SU-DHL-6 (cell line): ENCODE data around the gene INAVA.

Source experiments
- H2AFZ ChIP-seq: fragments of 200-600 bp; sonication (generic); 2 replicates; pipeline ENCODE4 v1.6.1; 2014; ENCODE audit warnings: low read depth, mild to moderate bottlenecking, moderate library complexity, mixed read lengths, antibody characterized with exemption, low read length; ENCODE audit not compliant: severe bottlenecking
- H3F3A ChIP-seq: fragments of 200-600 bp; shearing (Covaris generic); 2 replicates; pipeline ENCODE4 v1.6.0; 2016; ENCODE audit warnings: antibody characterized with exemption, mild to moderate bottlenecking; ENCODE audit not compliant: insufficient read depth
- H3K27ac ChIP-seq: fragments of 200-600 bp; sonication (generic); 2 replicates; pipeline ENCODE4 v1.5.1; 2016; ENCODE audit warnings: low read depth, mild to moderate bottlenecking, low read length, moderate library complexity, mixed read lengths
- H3K27me3 ChIP-seq: fragments of 200-600 bp; sonication (generic), shearing (Covaris generic); 2 replicates; pipeline ENCODE4 v1.6.0; 2014; ENCODE audit warnings: mild to moderate bottlenecking, low read length
- H3K36me3 ChIP-seq: fragments of 200-600 bp; sonication (generic); 2 replicates; pipeline ENCODE4 v1.6.1; 2014; ENCODE audit warnings: mild to moderate bottlenecking, low read length, mixed read lengths
- H3K4me2 ChIP-seq: fragments of 300-600, 200-600 bp; shearing (Covaris generic), sonication (generic); 2 replicates; pipeline ENCODE4 v1.6.0; 2014; ENCODE audit warnings: low read length, low read depth, mild to moderate bottlenecking; ENCODE audit not compliant: poor library complexity, severe bottlenecking
- H3K4me3 ChIP-seq: fragments of 200-600 bp; sonication (generic); 2 replicates; pipeline ENCODE4 v1.5.1; 2014; ENCODE audit warnings: antibody characterized with exemption, low read length, mild to moderate bottlenecking, mixed read lengths; ENCODE audit not compliant: insufficient read depth, poor library complexity, severe bottlenecking
- H3K79me2 ChIP-seq: fragments of 200-600 bp; sonication (generic); 2 replicates; pipeline ENCODE4 v1.6.1; 2014; ENCODE audit warnings: mild to moderate bottlenecking, low read length, moderate library complexity; ENCODE audit not compliant: insufficient read depth
- H3K9ac ChIP-seq: fragments of 200-600 bp; sonication (generic); 2 replicates; pipeline ENCODE4 v1.7.0; 2014; ENCODE audit warnings: mild to moderate bottlenecking, low read length
- H3K9me2 ChIP-seq: fragments of 200-600 bp; sonication (generic); replicated peaks from 2 replicates; pipeline ENCODE4 v1.6.1; 2014; ENCODE audit warnings: low read length; ENCODE audit not compliant: insufficient read depth
- H3K9me3 ChIP-seq: fragments of 200-600 bp; sonication (generic); 2 replicates; pipeline ENCODE4 v1.6.1; 2014; ENCODE audit warnings: low read length, mixed read lengths; ENCODE audit not compliant: insufficient read depth
- H4K20me1 ChIP-seq: fragments of 200-600 bp; sonication (generic); 2 replicates; pipeline ENCODE4 v1.6.1; 2014; ENCODE audit warnings: low read depth, mild to moderate bottlenecking, antibody characterized with exemption, low read length, moderate library complexity, mixed read lengths
- EZH2phosphoT487 ChIP-seq: fragments of 200-600 bp; sonication (generic), shearing (Covaris generic); conservative IDR thresholded peaks from 2 replicates; pipeline ENCODE4 v1.6.1; 2018; ENCODE audit warnings: mild to moderate bottlenecking, antibody characterized with exemption, low read length, moderate library complexity, mixed read lengths
- TF ChIP-seq, protein P1 (sequence below): fragments of 200-600 bp; sonication (generic); IDR thresholded peaks from one replicate; pipeline ENCODE4 v1.5.1; 2017; ENCODE audit warnings: antibody characterized with exemption, mild to moderate bottlenecking, low read length, moderate library complexity; ENCODE audit not compliant: insufficient read depth, poor library complexity, severe bottlenecking

INAVA gene

DNA sequence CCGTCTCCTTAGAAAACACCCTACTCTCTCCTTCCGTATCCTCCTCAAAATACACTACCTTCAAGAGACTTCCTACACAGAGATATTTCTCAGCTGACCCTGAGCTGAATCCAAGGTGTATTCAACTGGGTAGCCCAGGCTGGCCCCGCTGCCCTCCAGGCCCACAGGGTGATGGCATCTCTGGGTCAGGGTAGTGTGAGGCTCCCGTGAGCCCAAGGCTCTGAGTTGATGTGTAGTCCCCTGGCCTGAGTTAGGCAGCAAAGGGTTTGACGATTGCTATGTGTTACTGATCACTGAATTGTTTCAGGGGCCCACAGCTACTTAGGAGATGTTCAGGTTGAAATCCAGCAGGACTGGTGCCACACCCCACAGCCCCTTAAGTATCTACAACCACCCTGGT lies 6.7 kb downstream of the INAVA start:
- Histone ChIP-seq H3K4me3 (no peak overlapping the region), H3K9me3 (no peaks in the 10 kb centered on the region), H3K9me2 (no peaks in the 10 kb centered on the region), H3K9ac (no peak overlapping the region), H3K36me3 (no peaks in the 10 kb centered on the region), H3F3A (no peaks in the 10 kb centered on the region), H3K27me3 (no peaks in the 10 kb centered on the region), H3K4me2 (no peak overlapping the region), H3K79me2 (no peaks in the 10 kb centered on the region), H2AFZ (no peak overlapping the region), H3K27ac (no peak overlapping the region), H4K20me1 (no peaks in the 10 kb centered on the region)
- TF ChIP-seq, protein P1, sequence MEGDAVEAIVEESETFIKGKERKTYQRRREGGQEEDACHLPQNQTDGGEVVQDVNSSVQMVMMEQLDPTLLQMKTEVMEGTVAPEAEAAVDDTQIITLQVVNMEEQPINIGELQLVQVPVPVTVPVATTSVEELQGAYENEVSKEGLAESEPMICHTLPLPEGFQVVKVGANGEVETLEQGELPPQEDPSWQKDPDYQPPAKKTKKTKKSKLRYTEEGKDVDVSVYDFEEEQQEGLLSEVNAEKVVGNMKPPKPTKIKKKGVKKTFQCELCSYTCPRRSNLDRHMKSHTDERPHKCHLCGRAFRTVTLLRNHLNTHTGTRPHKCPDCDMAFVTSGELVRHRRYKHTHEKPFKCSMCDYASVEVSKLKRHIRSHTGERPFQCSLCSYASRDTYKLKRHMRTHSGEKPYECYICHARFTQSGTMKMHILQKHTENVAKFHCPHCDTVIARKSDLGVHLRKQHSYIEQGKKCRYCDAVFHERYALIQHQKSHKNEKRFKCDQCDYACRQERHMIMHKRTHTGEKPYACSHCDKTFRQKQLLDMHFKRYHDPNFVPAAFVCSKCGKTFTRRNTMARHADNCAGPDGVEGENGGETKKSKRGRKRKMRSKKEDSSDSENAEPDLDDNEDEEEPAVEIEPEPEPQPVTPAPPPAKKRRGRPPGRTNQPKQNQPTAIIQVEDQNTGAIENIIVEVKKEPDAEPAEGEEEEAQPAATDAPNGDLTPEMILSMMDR: no peak
- TF ChIP-seq EZH2phosphoT487: no peak

- Histone ChIP-seq H4K20me1 (no peaks in the 10 kb centered on the region), H3K79me2 (no peaks in the 10 kb centered on the region), H3K36me3 (no peaks in the 10 kb centered on the region), H3K27me3 (no peaks in the 10 kb centered on the region), H2AFZ (no peak overlapping the region), H3K9me3 (no peaks in the 10 kb centered on the region), H3K9me2 (no peaks in the 10 kb centered on the region), H3F3A (no peaks in the 10 kb centered on the region), H3K4me3 (no peak overlapping the region), H3K9ac (no peak overlapping the region), H3K4me2 (no peak overlapping the region), H3K27ac (no peak overlapping the region)
- TF ChIP-seq EZH2phosphoT487: no peak
- TF ChIP-seq, protein P1: no peak
These were observed 7.2 kb downstream of the INAVA start for GRCh38 chr1:200901796-200902444.

GRCh38 chr1:200903793-200904192 lies 9.1 kb downstream of the INAVA start:
- no peak overlapping the region for H3K4me2 ChIP-seq
- H3K27ac ChIP-seq: no peak overlapping the region
- TF ChIP-seq EZH2phosphoT487: no peak
- TF ChIP-seq, protein P1: no peak
- no peaks in the 10 kb centered on the region for H3K79me2 ChIP-seq
- no peak overlapping the region for H3K9ac ChIP-seq
- no peaks in the 10 kb centered on the region for H4K20me1 ChIP-seq
- H3K9me2 ChIP-seq: no peaks in the 10 kb centered on the region
- no peaks in the 10 kb centered on the region for H3F3A ChIP-seq
- H3K36me3 ChIP-seq: no peaks in the 10 kb centered on the region
- no peak overlapping the region for H3K4me3 ChIP-seq
- H3K9me3 ChIP-seq: no peaks in the 10 kb centered on the region
- no peak overlapping the region for H2AFZ ChIP-seq
- H3K27me3 ChIP-seq: no peaks in the 10 kb centered on the region
